ENCODE results near the gene PRR19. TPM values are rescaled to one million over a fixed set of nuclear protein-coding genes. Genes with fewer than 3 reads are reported as not detected.
"Not testable (repeated sequence)": the region's sequence is repeated elsewhere in the genome, so short reads cannot be mapped to it uniquely, and the experiment has no call there.

Gene PRR19
- 1 to 10 TPM in 1 of 2 donors, under 1 TPM in 1; 0.64 to 1.0 TPM for total RNA-seq

DNA sequence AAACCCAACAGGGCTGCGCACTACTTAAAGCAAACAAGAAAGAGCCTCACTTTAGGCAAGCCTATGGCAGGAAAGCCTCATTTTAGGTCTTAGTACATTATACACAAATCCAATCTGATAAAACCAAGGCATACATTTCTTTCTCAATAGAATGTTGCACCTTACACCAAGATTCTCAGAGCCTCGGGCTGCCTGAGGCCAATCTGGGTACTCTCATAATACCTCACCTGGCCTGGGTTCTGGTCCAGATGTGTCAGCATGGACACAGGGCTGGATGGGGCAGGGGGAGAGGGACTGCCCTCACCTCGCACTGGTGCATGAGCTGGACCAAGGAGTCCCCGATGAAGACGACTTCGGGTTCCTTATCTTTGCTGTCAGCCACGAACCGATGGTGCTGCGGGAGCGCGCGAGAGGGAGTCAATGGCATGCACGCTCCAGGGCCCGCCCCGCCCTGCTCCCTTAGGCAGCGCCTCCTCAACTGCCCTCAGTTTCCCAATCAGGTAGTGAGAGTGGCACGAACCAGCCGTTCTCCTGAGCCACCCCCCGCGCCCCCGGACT lies at the start of gene PRR19:
Gene PRR19 (plus strand): TSS at position 487 of the 558 bp plus-strand sequence. CDS start 7,453 bp downstream, outside the sequence.
- Mint-ChIP-seq H3K4me1 (ENCODE audit: low read depth in 2 of 2) (peaks cover 19 to 22% of the 10 kb centered on the region in 2 donors), H3K36me3 (no peaks in the 10 kb centered on the region), H3K27me3 (peaks cover 0 to 2% of the 10 kb centered on the region in 2 donors), H3K4me3 (peak within 1 kb of the TSS; percentile 86), H3K9me3 (no peaks in the 10 kb centered on the region), H3K27ac (peak within 1 kb of the TSS; percentile 39 to 54)
- DNase-seq (ENCODE audit: low spot score) = peak; percentile 57
- peak; percentile 16 to 22 for ATAC-seq

- no peak for ATAC-seq
- Mint-ChIP-seq H3K4me1 (ENCODE audit: low read depth in 2 of 2) (peaks cover 23 to 29% of the 10 kb centered on the region in 2 donors), H3K4me3 (peak overlapping the region; percentile 97), H3K36me3 (no peaks in the 10 kb centered on the region), H3K27me3 (peaks cover 0 to 4% of the 10 kb centered on the region in 2 donors), H3K9me3 (no peaks in the 10 kb centered on the region), H3K27ac (peak overlapping the region; percentile 81 to 89)
- no peak for DNase-seq (ENCODE audit: low spot score)
These were observed 49.3 kb upstream of the PRR19 start for GRCh38 chr19:42252365-42253244.

GRCh38 chr19:42253245-42254088 lies 48.5 kb upstream of the PRR19 start:
- Mint-ChIP-seq H3K27ac (peak overlapping the region; percentile 81 to 89), H3K4me3 (peak overlapping the region; percentile 97), H3K9me3 (no peaks in the 10 kb centered on the region), H3K27me3 (peaks cover 0 to 4% of the 10 kb centered on the region in 2 donors), H3K4me1 (ENCODE audit: low read depth in 2 of 2) (peaks cover 23 to 29% of the 10 kb centered on the region in 2 donors), H3K36me3 (no peaks in the 10 kb centered on the region)
- DNase-seq (ENCODE audit: low spot score) (no peak), ATAC-seq (peak; percentile 16 to 34)

DNA sequence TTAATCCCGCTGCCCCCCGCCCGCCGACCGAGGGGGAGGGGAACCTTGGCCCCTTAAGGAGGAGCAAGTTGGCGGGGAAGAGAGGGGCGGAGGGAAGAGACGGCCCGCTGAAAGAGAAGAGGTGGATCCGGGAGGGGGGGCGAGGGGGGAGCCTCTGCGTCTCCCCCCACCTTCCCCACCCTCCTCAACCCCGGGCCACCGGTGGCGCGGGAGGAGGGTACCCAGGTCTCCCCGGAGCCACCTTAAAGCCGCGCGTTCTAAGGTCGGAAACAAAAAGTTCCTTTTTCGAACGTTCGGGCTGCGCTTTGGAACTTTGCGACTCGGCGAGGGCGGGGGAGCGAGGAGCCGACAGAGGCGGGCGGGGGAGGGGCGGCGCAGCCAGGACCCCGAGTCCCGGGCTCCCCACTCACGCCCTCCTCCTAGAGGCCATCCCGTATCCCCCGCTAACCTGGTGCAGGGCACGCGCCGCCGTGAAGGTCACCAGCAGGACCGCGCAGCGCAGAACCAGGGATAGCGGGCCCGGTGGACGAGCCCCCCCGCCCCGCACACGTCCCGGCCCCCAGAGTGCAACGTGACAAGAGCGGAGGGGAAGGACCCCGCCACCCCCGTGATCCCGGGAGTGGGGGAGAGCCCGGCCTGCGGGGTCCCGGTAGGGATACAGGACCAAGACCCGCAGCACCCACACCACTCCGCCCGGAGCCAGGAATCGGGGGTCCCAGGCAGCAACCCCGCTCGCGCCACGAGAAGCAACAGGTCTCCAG lies 47.7 kb upstream of the PRR19 start:
- H3K36me3 Mint-ChIP-seq = no peaks in the 10 kb centered on the region
- peaks cover 23 to 25% of the 10 kb centered on the region in 2 donors for H3K4me1 Mint-ChIP-seq (ENCODE audit: low read depth in 2 of 2)
- no peaks in the 10 kb centered on the region for H3K9me3 Mint-ChIP-seq
- peaks cover 0 to 4% of the 10 kb centered on the region in 2 donors for H3K27me3 Mint-ChIP-seq
- ATAC-seq (peak; percentile 47 to 59), DNase-seq (ENCODE audit: low spot score) (peak; percentile 81)
- peak overlapping the region; percentile 72 for H3K4me3 Mint-ChIP-seq
- no peak overlapping the region for H3K27ac Mint-ChIP-seq

DNA sequence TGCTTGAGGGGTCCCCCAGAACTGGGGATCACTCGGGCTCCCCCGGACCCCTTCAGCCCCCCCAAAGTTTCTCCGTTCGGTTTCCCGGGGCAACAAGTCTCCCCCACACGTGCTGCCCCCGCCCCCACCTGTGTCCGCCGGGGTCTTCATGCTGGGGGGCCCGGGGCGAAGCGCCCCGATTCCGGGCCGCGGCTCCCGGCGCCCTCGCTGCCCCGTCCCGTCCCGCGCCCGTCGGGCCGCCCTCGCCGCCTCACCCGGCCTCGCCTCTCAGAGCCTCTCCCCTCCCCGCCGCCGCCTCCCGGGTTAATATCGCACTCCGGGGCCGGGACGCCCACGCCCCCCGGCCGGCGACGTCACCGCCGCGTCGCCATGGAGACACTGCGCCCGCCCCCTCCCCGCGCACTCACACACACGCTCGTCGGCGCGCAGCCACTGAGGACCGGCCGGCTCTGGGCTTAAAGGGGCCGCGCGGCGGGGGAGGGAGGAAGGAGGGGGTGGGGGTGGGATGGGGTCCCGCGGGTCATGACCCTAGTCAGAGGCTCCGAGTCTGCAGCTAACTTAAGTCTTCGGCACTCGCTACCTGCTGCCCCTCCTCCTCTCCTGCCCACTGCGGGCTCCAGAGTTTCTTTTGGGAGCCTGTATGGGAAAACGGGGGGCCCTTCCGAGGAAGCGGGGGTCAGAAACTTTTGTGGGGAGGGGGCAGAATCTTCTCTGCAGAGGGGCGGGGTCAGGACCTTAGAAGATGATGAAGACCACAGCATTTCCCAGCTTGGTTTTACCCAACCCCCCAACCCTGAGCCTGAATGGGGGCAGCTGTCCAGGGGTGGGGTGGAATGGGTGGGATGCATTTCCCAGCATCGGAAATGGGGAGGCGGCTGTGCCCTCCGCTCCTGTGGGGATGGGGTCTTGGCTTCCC lies 46.8 kb upstream of the PRR19 start, which contains the start of gene ERF:
Gene ERF (minus strand): TSS at position 279 of the 916 bp plus-strand sequence. CDS start 129 bp downstream, at position 150.
- peak within 1 kb of the TSS; percentile 34 to 72 for H3K27ac Mint-ChIP-seq
- H3K4me1 Mint-ChIP-seq (ENCODE audit: low read depth in 2 of 2) = peaks cover 23 to 25% of the 10 kb centered on the region in 2 donors
- peaks cover 0 to 4% of the 10 kb centered on the region in 2 donors for H3K27me3 Mint-ChIP-seq
- peak within 1 kb of the TSS; percentile 72 for H3K4me3 Mint-ChIP-seq
- no peaks in the 10 kb centered on the region for H3K36me3 Mint-ChIP-seq
- ATAC-seq (peak; percentile 89 to 94), DNase-seq (ENCODE audit: low spot score) (peak; percentile 96)
- H3K9me3 Mint-ChIP-seq = no peaks in the 10 kb centered on the region

- DNase-seq (ENCODE audit: low spot score) (no peak), ATAC-seq (no peak)
- H3K4me3 Mint-ChIP-seq = peak overlapping the region; percentile 72
- H3K4me1 Mint-ChIP-seq (ENCODE audit: low read depth in 2 of 2) = peaks cover 23 to 25% of the 10 kb centered on the region in 2 donors
- peak overlapping the region; percentile 34 to 72 for H3K27ac Mint-ChIP-seq
- H3K36me3 Mint-ChIP-seq = no peaks in the 10 kb centered on the region
- peaks cover 0 to 4% of the 10 kb centered on the region in 2 donors for H3K27me3 Mint-ChIP-seq
- H3K9me3 Mint-ChIP-seq = no peaks in the 10 kb centered on the region
These were observed 45.9 kb upstream of the PRR19 start for GRCh38 chr19:42255766-42256745.

GRCh38 chr19:42257842-42258241 lies 44.1 kb upstream of the PRR19 start:
- not testable (repeated sequence) for ATAC-seq; H3K36me3 Mint-ChIP-seq; H3K27ac Mint-ChIP-seq; H3K27me3 Mint-ChIP-seq; DNase-seq (ENCODE audit: low spot score); H3K9me3 Mint-ChIP-seq; H3K4me3 Mint-ChIP-seq
- peaks cover 13 to 17% of the 10 kb centered on the region in 2 donors for H3K4me1 Mint-ChIP-seq (ENCODE audit: low read depth in 2 of 2)

GRCh38 chr19:42261763-42262162 lies 40.2 kb upstream of the PRR19 start:
- H3K27ac Mint-ChIP-seq = peak overlapping the region in 1 of 2 donors; percentile 44
- H3K27me3 Mint-ChIP-seq = peaks cover 0 to 4% of the 10 kb centered on the region in 2 donors
- H3K9me3 Mint-ChIP-seq = no peaks in the 10 kb centered on the region
- no peaks in the 10 kb centered on the region for H3K36me3 Mint-ChIP-seq
- H3K4me1 Mint-ChIP-seq (ENCODE audit: low read depth in 2 of 2) = peaks cover under 1 to 4% of the 10 kb centered on the region in 2 donors
- DNase-seq (ENCODE audit: low spot score) = no peak
- ATAC-seq = peak; percentile 64 to 77
- H3K4me3 Mint-ChIP-seq = no peak overlapping the region

DNA sequence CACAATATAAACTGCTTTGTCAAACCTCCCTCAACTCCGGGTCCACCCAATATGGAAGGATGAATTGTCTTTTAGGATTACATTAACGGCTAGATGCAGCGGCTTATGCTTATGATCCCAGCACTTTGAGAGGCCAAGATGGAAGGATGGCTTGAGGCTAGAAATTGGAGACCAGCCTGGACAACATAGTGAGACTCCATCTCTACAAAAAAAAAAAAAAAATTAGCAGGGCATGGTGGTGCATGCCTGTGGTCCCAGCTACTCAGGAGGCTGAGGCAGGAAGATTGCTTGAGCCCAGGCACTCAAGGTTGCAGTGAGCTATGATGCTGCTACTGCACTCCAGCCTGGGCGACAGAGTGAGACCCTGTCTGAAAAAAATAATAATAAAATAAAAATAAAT lies 35.8 kb upstream of the PRR19 start:
- not testable (repeated sequence) for DNase-seq (ENCODE audit: low spot score); H3K9me3 Mint-ChIP-seq; H3K4me3 Mint-ChIP-seq; H3K27me3 Mint-ChIP-seq; ATAC-seq; H3K36me3 Mint-ChIP-seq
- Mint-ChIP-seq H3K27ac (peak overlapping the region in 1 of 2 donors; percentile 5), H3K4me1 (ENCODE audit: low read depth in 2 of 2) (peaks cover 0 to 28% of the 10 kb centered on the region in 2 donors)

GRCh38 chr19:42266928-42267603 lies 34.9 kb upstream of the PRR19 start:
- not testable (repeated sequence) for H3K27me3 Mint-ChIP-seq; ATAC-seq; H3K4me3 Mint-ChIP-seq; H3K9me3 Mint-ChIP-seq; H3K27ac Mint-ChIP-seq; DNase-seq (ENCODE audit: low spot score); H3K36me3 Mint-ChIP-seq
- H3K4me1 Mint-ChIP-seq (ENCODE audit: low read depth in 2 of 2) = peaks cover 0 to 33% of the 10 kb centered on the region in 2 donors
